ENCODE results near the gene MIGA1. TPM values are rescaled to one million over a fixed set of nuclear protein-coding genes. Genes with fewer than 3 reads are reported as not detected.

The MIGA1 gene
- total RNA-seq, 6 experiments from 2014 or later, result 17.8 to 23.4 (median 21.4) TPM

DNA sequence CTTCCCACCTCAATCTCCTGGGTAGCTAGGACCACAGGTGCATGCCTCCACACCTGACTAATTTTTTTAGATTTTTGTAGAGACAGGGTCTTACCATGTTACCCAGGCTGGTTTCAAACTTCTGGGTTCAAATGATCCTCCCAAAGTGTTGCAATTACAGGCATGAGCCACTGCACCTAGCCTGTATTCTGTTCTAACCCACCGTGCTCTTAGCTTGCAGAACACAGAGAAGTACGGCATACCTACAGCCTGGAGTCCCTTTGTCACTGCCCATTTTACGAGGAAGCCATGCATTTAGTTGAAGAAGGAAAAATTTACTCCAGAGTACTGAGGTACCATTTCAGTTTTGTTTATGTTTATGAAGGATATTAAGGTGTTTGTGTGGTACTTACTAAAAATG, 79.3 kb downstream of the MIGA1 start:
- Mint-ChIP-seq H3K36me3 (ENCODE audit: low read depth) (peaks cover 44% of the 10 kb centered on the region), H3K27ac (no peak overlapping the region; the same call in 1 of the 2 replicates), H3K4me1 (ENCODE audit: low read depth) (peaks cover 40% of the 10 kb centered on the region), H3K27me3 (ENCODE audit: insufficient read depth) (no peaks in the 10 kb centered on the region; the same call in 1 of the 2 replicates), H3K9me3 (peaks cover 30% of the 10 kb centered on the region), H3K4me3 (no peak overlapping the region)
- no peak for DNase-seq
- no peak for TF ChIP-seq CTCF (IDR thresholded peaks at IDR 0.05)

DNA sequence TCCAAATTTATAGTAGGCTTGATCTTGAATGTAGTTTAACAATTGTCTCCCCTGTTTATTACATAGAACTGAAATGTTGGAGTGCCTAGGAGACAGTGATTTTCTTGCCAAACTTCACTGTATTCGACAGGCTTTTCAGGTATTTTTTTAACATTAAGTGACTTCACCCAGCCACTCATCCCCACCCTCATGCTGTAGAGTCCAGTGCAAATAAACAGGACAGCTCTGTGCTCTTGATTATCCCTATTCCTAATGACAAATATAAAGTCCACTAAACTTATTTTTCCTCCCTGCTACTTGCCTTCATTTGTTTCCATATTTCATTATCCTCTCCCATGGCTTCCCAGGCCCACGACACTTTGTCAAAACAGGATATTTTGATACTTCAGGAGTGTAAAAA, 79.8 kb downstream of the MIGA1 start:
- no peaks in the 10 kb centered on the region; the same call in 1 of the 2 replicates for H3K27me3 Mint-ChIP-seq (ENCODE audit: insufficient read depth)
- H3K9me3 Mint-ChIP-seq, result peaks cover 30% of the 10 kb centered on the region
- H3K36me3 Mint-ChIP-seq (ENCODE audit: low read depth), result peaks cover 39% of the 10 kb centered on the region
- no peak overlapping the region for H3K4me3 Mint-ChIP-seq
- no peak for DNase-seq
- TF ChIP-seq CTCF (IDR thresholded peaks at IDR 0.05), result no peak
- peaks cover 40% of the 10 kb centered on the region for H3K4me1 Mint-ChIP-seq (ENCODE audit: low read depth)
- no peak overlapping the region for H3K27ac Mint-ChIP-seq

DNA sequence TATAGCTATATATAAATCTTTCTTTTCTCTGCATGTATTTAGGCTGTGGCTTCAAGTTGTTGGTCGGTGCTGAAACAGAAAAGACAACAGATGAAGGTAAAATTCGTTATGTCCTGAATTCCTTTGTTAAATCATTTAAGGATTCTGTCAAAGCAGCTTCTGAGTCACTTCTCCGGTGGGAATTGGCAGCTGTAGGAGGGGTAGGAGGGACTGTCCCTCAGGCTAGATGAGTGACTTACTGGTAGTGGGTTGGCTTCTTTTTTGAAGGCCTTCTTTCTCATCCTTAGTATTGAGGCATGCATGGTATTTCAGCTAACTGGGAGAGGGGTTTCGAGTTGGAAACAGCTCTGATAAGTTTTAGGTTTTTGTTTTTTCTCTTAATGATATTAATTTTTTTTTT, 86.8 kb downstream of the MIGA1 start:
- Mint-ChIP-seq H3K36me3 (ENCODE audit: low read depth) (peaks cover 8% of the 10 kb centered on the region), H3K4me3 (no peak overlapping the region), H3K4me1 (ENCODE audit: low read depth) (peaks cover 5% of the 10 kb centered on the region; the same call in 1 of the 2 replicates), H3K27me3 (ENCODE audit: insufficient read depth) (no peaks in the 10 kb centered on the region; the same call in 1 of the 2 replicates), H3K9me3 (no peaks in the 10 kb centered on the region), H3K27ac (no peak overlapping the region)
- DNase-seq, result no peak
- no peak for TF ChIP-seq CTCF (IDR thresholded peaks at IDR 0.05)

DNA sequence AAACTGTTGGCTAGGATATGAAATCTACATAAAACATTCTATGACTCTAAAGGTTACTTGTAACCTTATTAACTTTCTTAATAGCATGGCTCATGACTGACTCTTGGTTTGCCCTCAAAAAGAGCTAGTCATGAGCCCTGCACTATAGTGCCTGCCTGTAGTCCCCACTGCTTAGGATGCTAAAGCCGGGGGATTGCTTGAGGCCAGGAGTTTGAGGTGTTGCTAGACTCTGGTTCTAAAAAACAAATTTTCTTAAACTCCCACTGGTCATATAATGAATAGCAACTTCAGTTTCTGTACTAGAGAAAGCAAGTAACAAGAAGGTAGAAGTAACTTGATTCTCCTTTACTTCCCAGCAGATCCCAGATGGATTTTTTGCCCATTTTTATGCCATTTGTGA, 93.2 kb downstream of the MIGA1 start:
- Mint-ChIP-seq H3K4me3 (no peak overlapping the region), H3K27me3 (ENCODE audit: insufficient read depth) (no peaks in the 10 kb centered on the region), H3K4me1 (ENCODE audit: low read depth) (peaks cover 39% of the 10 kb centered on the region), H3K36me3 (ENCODE audit: low read depth) (peaks cover 11% of the 10 kb centered on the region; the same call in 1 of the 2 replicates), H3K9me3 (no peaks in the 10 kb centered on the region), H3K27ac (peak overlapping the region; percentile 43; the same call in 1 of the 2 replicates)
- no peak for DNase-seq
- peak; percentile 17; the same call in 1 of the 2 replicates for TF ChIP-seq CTCF (IDR thresholded peaks at IDR 0.05)

- H3K4me1 Mint-ChIP-seq (ENCODE audit: low read depth), result peaks cover 39% of the 10 kb centered on the region
- peaks cover 9% of the 10 kb centered on the region; the same call in 1 of the 2 replicates for H3K36me3 Mint-ChIP-seq (ENCODE audit: low read depth)
These were observed 94.0 kb downstream of the MIGA1 start for GRCh38 chr1:77873461-77873860.

More at GRCh38 chr1:77873461-77873860, 94.0 kb downstream of the MIGA1 start:
- H3K27me3 Mint-ChIP-seq (ENCODE audit: insufficient read depth), result no peaks in the 10 kb centered on the region
- no peak overlapping the region for H3K27ac Mint-ChIP-seq
- DNase-seq, result no peak
- H3K9me3 Mint-ChIP-seq, result no peaks in the 10 kb centered on the region
- no peak overlapping the region for H3K4me3 Mint-ChIP-seq
- no peak for TF ChIP-seq CTCF (IDR thresholded peaks at IDR 0.05)
